Muscle layer of duodenum (tissue), 2 donors: Measurements from ENCODE around the gene HPN.

ENCODE experiments used
- H3K27ac ChIP-seq: one replicate; pipeline ENCODE4 v1.7.0; 2013; ENCODE audit warnings: mild to moderate bottlenecking, low read length
- H3K27me3 ChIP-seq: one replicate; pipeline ENCODE4 v1.7.0; 2013; ENCODE audit warnings: low read depth, mild to moderate bottlenecking, control low read depth, low read length
- H3K36me3 ChIP-seq, 2 donors: one replicate each; pipeline ENCODE4 v1.7.0; 2013; ENCODE audit warnings: low read length in 2 of 2, control low read depth in 1 of 2, mild to moderate bottlenecking in 1 of 2; ENCODE audit not compliant: insufficient read depth in 2 of 2, control insufficient read depth in 1 of 2
- H3K4me1 ChIP-seq, 2 donors: one replicate each; pipeline ENCODE4 v1.7.0; 2013; ENCODE audit warnings: low read length in 2 of 2, mild to moderate bottlenecking in 2 of 2, control low read depth in 1 of 2, moderate library complexity in 1 of 2; ENCODE audit not compliant: insufficient read depth in 2 of 2, control insufficient read depth in 1 of 2
- H3K4me3 ChIP-seq, 2 donors: one replicate each; pipeline ENCODE4 v1.7.0; 2013; ENCODE audit warnings: low read length in 2 of 2, low read depth in 1 of 2, mild to moderate bottlenecking in 1 of 2
- H3K9me3 ChIP-seq, 2 donors: one replicate each; pipeline ENCODE4 v1.7.0; 2013; ENCODE audit warnings: low read length in 2 of 2, control low read depth in 1 of 2, mild to moderate bottlenecking in 1 of 2; ENCODE audit not compliant: control insufficient read depth in 1 of 2
- donor health status: healthy.

HPN gene

GRCh38 chr19:35039881-35040825 lies 1.4 kb upstream of the HPN start:
- no peaks in the 10 kb centered on the region for H3K36me3 ChIP-seq
- H3K27ac ChIP-seq = no peak overlapping the region
- peak overlapping the region; percentile 15 to 41 for H3K4me3 ChIP-seq
- no peaks in the 10 kb centered on the region for H3K9me3 ChIP-seq
- peaks cover 0 to 22% of the 10 kb centered on the region in 2 donors for H3K4me1 ChIP-seq
- H3K27me3 ChIP-seq = no peaks in the 10 kb centered on the region

DNA sequence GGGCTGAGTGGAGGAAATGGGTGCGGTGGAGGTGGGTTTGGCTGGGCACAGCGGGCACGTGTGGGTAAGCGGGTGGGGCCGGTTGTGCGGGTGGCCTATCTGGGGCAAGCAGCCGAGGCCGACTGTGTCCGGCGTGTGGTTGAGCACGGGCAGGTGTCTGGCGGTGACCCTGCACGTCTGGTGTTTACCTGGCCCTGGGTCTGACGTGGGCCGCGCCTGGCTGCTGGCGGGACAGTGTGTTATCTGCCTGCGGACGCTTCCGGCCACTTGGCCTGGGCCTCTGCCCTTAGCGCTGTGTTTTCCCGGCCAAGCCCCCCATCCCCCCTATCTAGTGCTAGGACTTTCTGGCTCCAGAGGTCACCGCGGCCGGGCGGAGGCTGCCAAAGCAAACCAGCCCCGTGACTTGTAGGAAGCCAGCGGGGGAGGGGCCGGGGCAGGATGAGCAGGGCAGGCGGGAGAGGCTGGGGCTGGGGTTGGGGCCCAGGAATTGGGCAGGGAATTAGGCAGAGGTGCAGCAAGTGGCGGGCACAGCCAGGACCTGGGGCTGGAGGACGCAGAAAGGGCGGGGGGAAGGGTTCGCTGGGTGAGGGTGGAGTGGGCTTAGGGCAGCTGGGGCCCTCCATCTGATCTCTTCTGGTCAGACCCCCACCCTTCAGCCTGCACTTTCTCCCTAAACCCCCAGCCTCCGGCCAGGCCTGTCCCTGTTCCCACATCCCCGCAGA lies 534 bp upstream of the HPN start:
- H3K36me3 ChIP-seq = no peaks in the 10 kb centered on the region
- H3K9me3 ChIP-seq = no peaks in the 10 kb centered on the region
- no peaks in the 10 kb centered on the region for H3K27me3 ChIP-seq
- no peak overlapping the region for H3K27ac ChIP-seq
- peaks cover 0 to 22% of the 10 kb centered on the region in 2 donors for H3K4me1 ChIP-seq
- peak overlapping the region; percentile 15 to 41 for H3K4me3 ChIP-seq

- no peaks in the 10 kb centered on the region for H3K9me3 ChIP-seq
- H3K4me3 ChIP-seq = no peak overlapping the region
- H3K4me1 ChIP-seq = peaks cover 0 to 22% of the 10 kb centered on the region in 2 donors
- H3K27me3 ChIP-seq = no peaks in the 10 kb centered on the region
- H3K36me3 ChIP-seq = no peaks in the 10 kb centered on the region
- H3K27ac ChIP-seq = no peak overlapping the region
Observed at GRCh38 chr19:35042056-35042730, 672 bp downstream of the HPN start.

DNA sequence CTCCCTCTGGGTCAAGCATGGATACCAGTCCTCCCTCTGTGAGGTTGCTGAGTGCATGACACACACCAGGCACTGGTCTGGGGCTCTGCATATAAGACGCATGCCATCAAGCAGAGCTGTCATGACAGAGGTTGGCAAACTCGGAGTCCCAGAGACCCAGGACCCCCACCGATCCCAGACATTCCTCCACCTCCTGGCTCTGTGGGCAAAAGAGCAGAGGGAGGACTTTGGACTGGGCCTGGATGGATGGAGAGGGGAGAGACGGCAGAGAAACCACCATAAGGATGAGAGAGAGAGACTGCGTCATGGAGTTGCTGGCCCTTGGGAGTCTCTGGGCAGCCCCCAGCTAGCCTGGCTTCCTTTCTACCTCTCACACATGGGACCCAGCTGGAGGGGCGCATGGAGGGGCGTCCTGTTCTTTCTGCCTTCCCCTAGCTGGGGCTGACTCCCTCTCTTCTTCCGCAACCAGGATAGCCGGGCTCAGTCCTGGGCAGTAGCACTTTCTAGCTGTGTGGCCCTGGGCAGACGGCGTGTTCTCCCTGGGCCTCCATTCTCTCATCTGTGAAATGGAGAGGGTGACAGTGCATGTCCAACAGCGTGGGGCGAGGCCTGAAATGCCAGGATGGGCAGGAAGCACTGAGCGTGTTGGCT lies 1.6 kb downstream of the HPN start:
- no peak overlapping the region for H3K27ac ChIP-seq
- H3K4me3 ChIP-seq = no peak overlapping the region
- no peaks in the 10 kb centered on the region for H3K27me3 ChIP-seq
- H3K9me3 ChIP-seq = no peaks in the 10 kb centered on the region
- H3K4me1 ChIP-seq = peaks cover 0 to 22% of the 10 kb centered on the region in 2 donors
- H3K36me3 ChIP-seq = no peaks in the 10 kb centered on the region

DNA sequence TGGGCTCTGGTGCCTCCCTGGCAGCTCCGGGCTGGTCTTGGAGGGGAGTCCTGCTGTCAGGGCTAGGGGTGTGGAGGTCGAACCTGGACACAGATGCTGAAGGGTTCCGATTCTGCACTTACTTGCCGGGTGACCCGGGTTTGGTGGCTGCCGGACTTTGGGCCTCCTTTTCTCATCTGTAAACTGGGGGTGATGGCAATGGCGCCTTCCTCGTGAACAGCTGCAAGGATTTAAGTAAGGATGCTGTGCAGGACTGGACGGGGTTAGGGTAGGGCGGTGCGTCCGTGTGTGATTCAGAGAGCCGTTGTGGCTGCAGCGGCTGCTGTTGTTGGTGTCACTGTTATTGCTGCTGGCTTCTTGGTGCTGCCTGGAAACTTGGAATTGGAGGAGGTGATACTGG lies 2.4 kb downstream of the HPN start:
- H3K27ac ChIP-seq = no peak overlapping the region
- H3K36me3 ChIP-seq = no peaks in the 10 kb centered on the region
- no peaks in the 10 kb centered on the region for H3K27me3 ChIP-seq
- H3K9me3 ChIP-seq = no peaks in the 10 kb centered on the region
- H3K4me1 ChIP-seq = peaks cover 0 to 22% of the 10 kb centered on the region in 2 donors
- no peak overlapping the region for H3K4me3 ChIP-seq

DNA sequence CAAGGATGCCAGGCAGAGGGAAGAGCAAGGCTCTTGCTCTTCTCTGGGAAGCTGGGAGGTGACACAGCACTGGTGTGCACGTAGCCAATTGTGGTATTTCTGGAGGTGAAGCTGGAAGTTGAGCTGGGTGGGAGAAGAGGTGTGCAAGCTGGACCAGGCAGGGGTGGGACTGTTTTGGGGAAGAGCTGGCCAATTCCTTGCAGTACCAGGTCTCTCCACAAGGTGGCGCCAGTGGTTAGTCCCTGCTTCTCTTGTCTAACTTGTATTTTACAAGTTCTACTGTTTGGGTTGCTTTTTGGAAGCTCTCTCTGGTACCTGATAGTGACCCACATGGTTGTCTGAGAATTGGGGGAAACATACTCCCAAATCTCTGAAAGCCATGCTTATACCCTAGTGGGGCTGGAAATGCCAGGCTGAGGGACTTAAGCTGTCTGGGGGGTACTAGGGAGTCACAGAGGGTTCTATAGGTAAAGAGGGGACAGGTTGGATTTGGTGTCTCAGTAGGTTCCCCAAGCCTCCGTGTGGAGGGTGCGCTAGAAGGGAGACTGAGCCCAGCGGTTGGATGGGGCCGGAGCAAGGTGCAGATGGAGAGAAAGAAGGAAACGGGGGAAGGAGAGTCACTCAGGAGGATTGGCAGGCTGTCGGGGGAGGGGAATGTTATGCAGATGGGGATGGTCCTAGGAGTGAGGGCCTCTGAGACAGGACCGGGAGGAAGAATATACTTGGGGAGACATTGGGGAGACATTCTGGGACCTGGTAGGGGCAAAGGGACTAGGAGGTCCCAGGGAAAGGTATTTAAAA lies 3.0 kb downstream of the HPN start:
- Histone ChIP-seq H3K4me1 (peaks cover 0 to 22% of the 10 kb centered on the region in 2 donors), H3K4me3 (no peak overlapping the region), H3K27ac (no peak overlapping the region), H3K36me3 (no peaks in the 10 kb centered on the region), H3K9me3 (no peaks in the 10 kb centered on the region), H3K27me3 (no peaks in the 10 kb centered on the region)

DNA sequence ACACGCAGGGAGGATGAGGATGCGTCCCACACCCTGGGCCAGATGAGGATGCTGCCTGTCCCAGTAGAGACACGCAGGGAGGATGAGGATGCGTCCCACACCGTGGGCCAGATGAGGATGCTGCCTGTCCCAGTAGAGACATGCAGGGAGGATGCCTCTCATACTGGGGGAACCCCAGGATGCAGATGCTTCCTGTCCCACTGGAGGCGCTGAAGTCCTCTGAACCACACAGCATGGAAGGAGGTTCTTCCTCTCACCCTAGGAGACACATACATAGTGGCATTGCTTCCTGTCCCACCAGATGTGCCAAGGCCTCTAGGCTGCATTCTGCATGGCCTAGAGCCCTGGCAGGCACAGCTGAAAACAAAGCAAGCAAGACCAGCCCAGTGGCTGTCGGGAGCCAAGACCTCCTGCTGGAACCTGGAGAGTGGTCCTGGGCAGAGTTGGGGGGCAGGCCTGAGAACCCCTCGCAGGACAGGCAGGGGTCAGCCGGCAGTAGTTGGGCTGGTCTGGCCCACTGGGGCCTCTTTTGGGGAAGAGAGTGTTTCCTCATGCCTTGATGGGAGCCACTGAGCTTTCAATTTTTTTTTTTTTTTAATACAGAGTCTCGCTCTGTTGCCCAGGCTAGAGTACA lies 4.3 kb downstream of the HPN start:
- Histone ChIP-seq H3K27me3 (no peaks in the 10 kb centered on the region), H3K4me3 (no peak overlapping the region), H3K9me3 (no peaks in the 10 kb centered on the region), H3K36me3 (no peaks in the 10 kb centered on the region), H3K4me1 (peaks cover 0 to 10% of the 10 kb centered on the region in 2 donors), H3K27ac (no peak overlapping the region)

DNA sequence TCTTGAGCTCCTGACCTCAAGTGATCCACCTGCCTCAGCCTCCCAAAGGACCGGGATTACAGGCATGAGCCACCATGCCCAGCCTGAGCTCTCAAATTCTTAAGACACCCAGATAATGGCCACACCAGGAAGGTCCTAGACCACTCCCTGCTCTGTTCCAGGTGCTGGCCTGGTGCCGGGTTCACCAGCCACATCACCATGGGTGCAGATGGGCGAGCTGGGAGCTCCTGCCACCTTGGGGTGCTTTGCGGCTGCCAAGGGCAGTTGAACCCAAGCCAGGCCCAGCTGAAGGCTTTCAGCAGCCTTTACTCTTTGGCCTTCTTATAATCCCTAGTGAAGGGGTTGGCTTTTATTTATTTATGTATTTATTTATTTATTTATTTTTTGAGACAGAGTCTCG lies 4.9 kb downstream of the HPN start:
- Histone ChIP-seq H3K9me3 (no peaks in the 10 kb centered on the region), H3K4me1 (peaks cover 0 to 4% of the 10 kb centered on the region in 2 donors), H3K27ac (no peak overlapping the region), H3K36me3 (no peaks in the 10 kb centered on the region), H3K4me3 (no peak overlapping the region), H3K27me3 (no peaks in the 10 kb centered on the region)

DNA sequence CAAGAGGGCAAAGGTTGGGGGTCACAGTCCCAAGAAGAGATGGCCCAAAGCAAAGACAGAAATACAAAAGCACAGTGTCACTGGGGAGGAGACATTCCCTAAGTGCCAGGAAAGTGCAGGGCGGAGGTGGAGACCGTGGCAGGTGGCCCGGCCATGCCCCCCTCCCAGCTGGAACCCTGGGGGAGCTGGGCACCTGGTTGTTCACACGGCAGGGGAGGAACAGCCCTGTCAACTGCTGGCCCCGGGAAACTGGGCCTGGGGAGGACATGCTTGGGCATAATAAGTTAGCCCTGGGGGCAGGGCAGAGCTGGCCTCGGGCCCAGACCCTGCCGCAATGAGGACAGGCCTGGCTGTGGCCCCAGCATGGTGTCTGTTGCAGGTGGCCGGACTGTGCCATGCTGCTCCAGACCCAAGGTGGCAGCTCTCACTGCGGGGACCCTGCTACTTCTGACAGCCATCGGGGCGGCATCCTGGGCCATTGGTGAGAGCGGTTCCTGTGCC lies 7.4 kb downstream of the HPN start:
- Histone ChIP-seq H3K9me3 (no peaks in the 10 kb centered on the region), H3K27ac (no peak overlapping the region), H3K27me3 (no peaks in the 10 kb centered on the region), H3K36me3 (no peaks in the 10 kb centered on the region), H3K4me3 (no peak overlapping the region), H3K4me1 (no peaks in the 10 kb centered on the region)

DNA sequence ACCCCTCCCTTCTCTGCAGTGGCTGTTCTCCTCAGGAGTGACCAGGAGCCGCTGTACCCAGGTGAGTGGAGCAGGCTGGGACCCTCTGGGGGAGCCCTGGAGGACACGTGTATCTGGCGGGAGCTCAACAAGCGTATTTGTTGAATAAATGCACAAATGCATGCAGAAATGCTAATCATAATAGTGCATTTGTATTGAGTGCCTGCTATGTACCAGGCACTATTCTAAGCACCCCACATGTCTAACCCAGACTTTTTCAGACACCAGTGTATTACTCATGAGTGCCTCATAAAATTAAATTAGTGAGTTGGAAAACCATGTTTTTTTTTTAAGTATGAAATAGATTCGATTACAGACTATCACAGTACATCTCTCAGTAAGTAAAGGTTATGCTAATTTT lies 7.9 kb downstream of the HPN start:
- H3K27ac ChIP-seq = no peak overlapping the region
- no peak overlapping the region for H3K4me3 ChIP-seq

More for the DNA sequence above, 7.9 kb downstream of the HPN start:
- no peaks in the 10 kb centered on the region for H3K4me1 ChIP-seq
- no peaks in the 10 kb centered on the region for H3K9me3 ChIP-seq
- no peaks in the 10 kb centered on the region for H3K36me3 ChIP-seq
- H3K27me3 ChIP-seq = no peaks in the 10 kb centered on the region
